ENCODE data around the gene PPP1R8.

The PPP1R8 gene

DNA sequence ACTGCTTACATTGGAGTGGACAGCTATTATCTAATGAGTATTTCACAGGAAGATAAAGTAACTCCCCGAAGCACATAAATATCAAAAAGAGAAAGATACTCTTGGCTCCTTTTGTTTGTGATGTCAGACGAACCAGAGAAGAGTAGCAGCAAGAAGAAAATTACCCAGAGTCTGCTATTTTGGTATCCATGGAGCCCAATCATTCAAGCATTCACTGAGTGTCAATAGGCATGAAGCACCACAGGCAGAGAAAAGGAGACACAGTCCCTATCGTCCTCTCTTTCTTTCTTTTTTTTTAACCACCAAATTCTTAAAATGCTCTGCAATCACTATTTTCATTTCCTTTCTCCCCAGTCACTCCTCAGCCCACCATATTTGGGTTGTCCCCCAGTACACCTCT lies 63.9 kb downstream of the PPP1R8 start:
- DNase-seq (ENCODE audit: low read depth) = no peak
